Right lobe of liver (tissue), 6 donors: Measurements from ENCODE around the gene MTG1. TPM values are rescaled to one million over a fixed set of nuclear protein-coding genes. Genes with fewer than 3 reads are reported as not detected.

ENCODE experiments used
- ATAC-seq, 4 donors: fragments of 200-7000 bp; cut with Tn5 transposase; one replicate each; pipeline ENCODE4 v1.9.1; 2020; ENCODE audit warnings: mild to moderate bottlenecking in 4 of 4, moderate library complexity in 4 of 4
- DNase-seq, 3 donors: peaks; one replicate each; pipeline ENCODE4 v3.0.0-alpha.2; 2020
- H3K27ac ChIP-seq, 3 donors: fragments of 200-600 bp; one replicate each; pipeline ENCODE4 v1.8.0; 2022
- H3K27me3 ChIP-seq, 2 donors: fragments of 200-600 bp; one replicate each; pipeline ENCODE4 v1.8.0; 2022
- H3K36me3 ChIP-seq, 4 donors: fragments of 200-600 bp; sonication (generic) in 1 of 4; one replicate each; pipeline versions ENCODE4 v1.5.1 to v1.8.0; 2017 to 2022; ENCODE audit warnings: control low read depth in 1 of 4
- H3K4me1 ChIP-seq, 4 donors: fragments of 200-600 bp; sonication (generic) in 1 of 4; one replicate each; pipeline versions ENCODE4 v1.5.1 to v1.8.0; 2017 to 2022; ENCODE audit warnings: control low read depth in 1 of 4
- H3K4me3 ChIP-seq, 3 donors: fragments of 200-600 bp; one replicate each; pipeline ENCODE4 v1.8.0; 2022
- H3K9me3 ChIP-seq, 4 donors: fragments of 200-600 bp; sonication (generic) in 1 of 4; one replicate each; pipeline versions ENCODE4 v1.5.1 to v1.8.0; 2017 to 2022; ENCODE audit warnings: control low read depth in 1 of 4
- POLR2A ChIP-seq: fragments of 450-650 bp; IDR thresholded peaks from one replicate; pipeline ENCODE4 v1.6.1; 2017; ENCODE audit warnings: antibody characterized with exemption, mild to moderate bottlenecking
- WGBS: methylation state at CpG from one replicate; pipeline ENCODE4 v1.1.6; 2018; ENCODE audit warnings: low coverage, low lambda C conversion rate; ENCODE audit not compliant: insufficient coverage; ENCODE audit errors: missing lambda C conversion rate; 5-methylcytosine and 5-hydroxymethylcytosine counted together
- intact Hi-C, 2 donors: fragments of 100-400 bp; cut with DNase I; formaldehyde crosslinking; loops; one replicate each; pipeline versions ENCODE4 v1.11.2 to v1.14.1; 2022
- total RNA-seq, 6 experiments: library from RNA; depleted of rRNA in 2 of 6; stranded (reverse); fragments of >200 nt in 2 of 6; fragmentation: NEBNext Ultra II Directional in 3 of 6; extraction: Animal tissue kit (Norgen Biotek cat#: 25700) in 3 of 6; gene quantifications; one replicate each; pipeline versions ENCODE4 v1.1.0 to v1.2.4, GENCODE V29; 2016 to 2023
- TF ChIP-seq, protein P1 (sequence below), 4 donors: fragments of 200-600 bp in 3 of 4; fragments of 450-650 bp in 1 of 4; IDR thresholded peaks; one replicate each; pipeline versions ENCODE4 v1.5.1 to v1.8.0; 2016 to 2022; ENCODE audit warnings: antibody characterized with exemption in 4 of 4, mild to moderate bottlenecking in 2 of 4
- donor health status: DM: no; HTN: yes; CAD: no.
- donor health status: DM: no; HTN: no; CAD: no.
- donor health status: DM: no; HTN: no; CAD: no.
- donor health status: DM: no; HTN: yes; CAD: no.
- donor health status: DM: no; HTN: yes; CAD: no.

MTG1 gene
- total RNA-seq, 6 experiments from 2014 or later = 25.1 to 45.7 (median 34.5) TPM

GRCh38 chr10:133390597-133391248 lies 3.2 kb upstream of the MTG1 start:
- no peak for ATAC-seq
- Histone ChIP-seq H3K9me3 (no peaks in the 10 kb centered on the region), H3K27me3 (no peaks in the 10 kb centered on the region), H3K4me1 (peaks cover 0 to 14% (median 4%) of the 10 kb centered on the region in 4 donors), H3K4me3 (no peak overlapping the region), H3K36me3 (no peaks in the 10 kb centered on the region), H3K27ac (no peak overlapping the region)
- intact Hi-C loops = no loop called here
- no peak for TF ChIP-seq POLR2A
- TF ChIP-seq, protein P1, sequence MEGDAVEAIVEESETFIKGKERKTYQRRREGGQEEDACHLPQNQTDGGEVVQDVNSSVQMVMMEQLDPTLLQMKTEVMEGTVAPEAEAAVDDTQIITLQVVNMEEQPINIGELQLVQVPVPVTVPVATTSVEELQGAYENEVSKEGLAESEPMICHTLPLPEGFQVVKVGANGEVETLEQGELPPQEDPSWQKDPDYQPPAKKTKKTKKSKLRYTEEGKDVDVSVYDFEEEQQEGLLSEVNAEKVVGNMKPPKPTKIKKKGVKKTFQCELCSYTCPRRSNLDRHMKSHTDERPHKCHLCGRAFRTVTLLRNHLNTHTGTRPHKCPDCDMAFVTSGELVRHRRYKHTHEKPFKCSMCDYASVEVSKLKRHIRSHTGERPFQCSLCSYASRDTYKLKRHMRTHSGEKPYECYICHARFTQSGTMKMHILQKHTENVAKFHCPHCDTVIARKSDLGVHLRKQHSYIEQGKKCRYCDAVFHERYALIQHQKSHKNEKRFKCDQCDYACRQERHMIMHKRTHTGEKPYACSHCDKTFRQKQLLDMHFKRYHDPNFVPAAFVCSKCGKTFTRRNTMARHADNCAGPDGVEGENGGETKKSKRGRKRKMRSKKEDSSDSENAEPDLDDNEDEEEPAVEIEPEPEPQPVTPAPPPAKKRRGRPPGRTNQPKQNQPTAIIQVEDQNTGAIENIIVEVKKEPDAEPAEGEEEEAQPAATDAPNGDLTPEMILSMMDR (IDR thresholded peaks at IDR 0.05) = no peak
- no peak for DNase-seq
- 91% methylated on average over 15 of the region's 19 CpGs for WGBS

DNA sequence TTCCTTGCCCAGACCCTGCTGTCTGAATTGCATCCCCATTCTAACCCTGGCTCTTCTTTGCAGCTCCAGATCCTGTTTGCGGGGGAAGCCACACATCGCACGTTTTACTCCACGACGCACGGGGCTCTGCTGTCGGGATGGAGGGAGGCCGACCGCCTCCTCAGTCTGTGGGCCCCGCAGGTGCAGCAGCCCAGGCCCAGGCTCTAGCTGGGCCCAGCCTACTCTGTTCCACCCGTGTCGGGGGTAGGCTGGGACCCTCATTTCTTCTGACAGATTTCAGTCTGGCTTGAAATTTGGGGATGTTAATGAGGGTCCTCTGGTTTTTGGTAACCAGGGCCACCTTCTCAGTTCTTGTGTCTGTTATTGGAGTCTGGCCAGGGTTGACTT lies 2.7 kb upstream of the MTG1 start:
- Histone ChIP-seq H3K4me1 (peaks cover 0 to 14% (median 4%) of the 10 kb centered on the region in 4 donors), H3K27ac (no peak overlapping the region)
- TF ChIP-seq, protein P1 (IDR thresholded peaks at IDR 0.05) = no peak
- no peak for TF ChIP-seq POLR2A

DNA sequence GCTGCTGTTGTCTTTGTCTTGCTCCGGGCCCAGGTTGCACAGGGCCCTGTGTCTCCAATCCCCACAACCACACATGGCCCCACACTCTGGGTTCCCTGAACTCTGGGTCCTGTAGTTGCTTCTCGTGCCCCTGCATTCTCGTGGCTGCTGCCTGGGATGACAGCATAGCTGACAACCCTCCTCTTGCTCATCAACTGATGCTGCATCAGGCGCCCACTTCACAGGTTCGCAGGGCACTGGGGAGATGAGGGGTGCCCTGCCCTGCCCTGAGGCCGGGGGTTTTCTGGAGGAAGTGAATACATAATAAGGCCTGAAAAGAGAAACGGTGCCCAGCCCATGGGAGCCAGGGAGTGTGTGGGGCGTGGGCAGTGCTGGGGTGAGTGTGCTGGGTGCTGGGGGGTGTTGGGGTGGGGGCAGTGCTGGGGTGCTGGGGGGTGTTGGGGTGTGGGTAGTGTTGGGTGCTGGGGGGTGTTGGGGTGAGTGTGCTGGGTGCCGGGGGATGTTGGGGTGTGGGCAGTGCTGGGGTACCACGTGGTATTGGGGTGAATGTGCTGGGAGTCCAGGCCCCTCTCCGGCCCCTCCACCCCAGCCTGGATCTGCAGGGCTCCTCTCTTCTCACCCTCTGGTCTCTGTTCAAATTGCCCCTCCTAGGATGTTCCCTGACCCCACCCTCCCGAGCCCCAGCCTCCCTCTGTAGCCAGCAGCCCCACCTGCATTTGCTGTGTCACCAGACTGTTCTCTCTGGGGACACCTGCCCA lies 2.0 kb upstream of the MTG1 start:
- Histone ChIP-seq H3K27me3 (no peaks in the 10 kb centered on the region), H3K9me3 (no peaks in the 10 kb centered on the region), H3K4me3 (no peak overlapping the region), H3K27ac (no peak overlapping the region), H3K36me3 (peaks cover 0 to 5% (median 0%) of the 10 kb centered on the region in 4 donors), H3K4me1 (peaks cover 0 to 14% (median 4%) of the 10 kb centered on the region in 4 donors)
- intact Hi-C loops = no loop called here
- ATAC-seq (no peak), DNase-seq (peak in 1 of 3 donors; percentile 33)
- TF ChIP-seq, protein P1 (IDR thresholded peaks at IDR 0.05) = no peak
- no peak for TF ChIP-seq POLR2A
- 79% methylated on average over 7 of the region's 12 CpGs for WGBS

More for the DNA sequence above, 2.7 kb upstream of the MTG1 start:
- DNase-seq = peak in 1 of 3 donors; percentile 38
- Histone ChIP-seq H3K27me3 (no peaks in the 10 kb centered on the region), H3K4me3 (no peak overlapping the region), H3K36me3 (peaks cover 0 to 3% (median 0%) of the 10 kb centered on the region in 4 donors), H3K9me3 (no peaks in the 10 kb centered on the region)
- intact Hi-C loops = no loop called here
- no peak for ATAC-seq
- no CpG with 5 or more reads among the region's 12 CpGs for WGBS

GRCh38 chr10:133393401-133394063 lies 425 bp upstream of the MTG1 start:
- 24% methylated on average over 23 of the region's 27 CpGs for WGBS
- H3K4me3 ChIP-seq = peak overlapping the region; percentile 87 to 95 (median 88)
- TF ChIP-seq, protein P1 (IDR thresholded peaks at IDR 0.05) = no peak
- TF ChIP-seq POLR2A = no peak
- no peaks in the 10 kb centered on the region for H3K27me3 ChIP-seq
- H3K36me3 ChIP-seq = peaks cover 0 to 9% (median 2%) of the 10 kb centered on the region in 4 donors
- intact Hi-C loops = no loop called here
- peaks cover 0 to 14% (median 4%) of the 10 kb centered on the region in 4 donors for H3K4me1 ChIP-seq
- H3K9me3 ChIP-seq = no peaks in the 10 kb centered on the region
- H3K27ac ChIP-seq = peak overlapping the region in 2 of 3 donors; percentile 67 to 70
- ATAC-seq = no peak
- DNase-seq = peak in 2 of 3 donors; percentile 14 to 46
